Smooth muscle cell (in vitro differentiated cells): ENCODE measurements around the gene CSMD2. TPM values are rescaled to one million over a fixed set of nuclear protein-coding genes. Genes with fewer than 3 reads are reported as not detected.

ENCODE experiments used
- DNase-seq: peaks from one replicate; lab custom pipeline; 2025; ENCODE audit not compliant: unreplicated experiment; lab: John Stamatoyannopoulos, UW
- H2AFZ ChIP-seq: fragments of 200-600 bp; sonication (generic); 2 replicates; pipeline ENCODE4 v1.6.0; 2016; ENCODE audit warnings: antibody characterized with exemption, low read depth, mild to moderate bottlenecking
- H3F3A ChIP-seq: fragments of 200-600 bp; sonication (generic); 2 replicates; pipeline ENCODE4 v1.6.0; 2017; ENCODE audit warnings: antibody characterized with exemption, low read depth
- H3K27ac ChIP-seq: fragments of 200-600 bp; sonication (generic); 2 replicates; pipeline ENCODE4 v1.5.1; 2016; ENCODE audit warnings: low read depth, mild to moderate bottlenecking
- H3K27me3 ChIP-seq: fragments of 200-600 bp; sonication (generic); 2 replicates; pipeline ENCODE4 v1.6.1; 2016; ENCODE audit warnings: low read depth, mild to moderate bottlenecking
- H3K36me3 ChIP-seq: fragments of 200-600 bp; sonication (generic); 2 replicates; pipeline ENCODE4 v1.5.1; 2016; ENCODE audit warnings: low read depth
- H3K4me1 ChIP-seq: fragments of 200-600 bp; sonication (generic); 2 replicates; pipeline ENCODE4 v1.5.1; 2016; ENCODE audit warnings: low read depth
- H3K4me2 ChIP-seq: fragments of 200-600 bp; sonication (generic); 2 replicates; pipeline ENCODE4 v1.6.0; 2016; ENCODE audit warnings: mild to moderate bottlenecking
- H3K4me3 ChIP-seq: fragments of 200-600 bp; sonication (generic); 2 replicates; pipeline ENCODE4 v1.5.1; 2016; ENCODE audit warnings: mild to moderate bottlenecking
- H3K79me2 ChIP-seq: fragments of 200-600 bp; sonication (generic); 2 replicates; pipeline ENCODE4 v1.6.0; 2016; ENCODE audit warnings: low read depth, mild to moderate bottlenecking
- H3K9ac ChIP-seq: fragments of 200-600 bp; sonication (generic); 2 replicates; pipeline ENCODE4 v1.6.0; 2016; ENCODE audit warnings: low read depth
- H3K9me3 ChIP-seq: fragments of 200-600 bp; sonication (generic); replicated peaks from 2 replicates; pipeline ENCODE4 v1.5.1; 2016; ENCODE audit warnings: low read depth
- H4K20me1 ChIP-seq: fragments of 200-600 bp; sonication (generic); 2 replicates; pipeline ENCODE4 v1.6.0; 2016; ENCODE audit warnings: low read depth
- WGBS: methylation state at CpG from one replicate; pipeline ENCODE4 v1.1.7; 2016; ENCODE audit warnings: low lambda C conversion rate; 5-methylcytosine and 5-hydroxymethylcytosine counted together
- polyA plus RNA-seq: library from polyadenylated mRNA; unstranded; fragments of >200 nt; fragmentation: Nextera tagmentation; extraction: Ambion mirVana; gene quantifications from 2 replicates; pipeline ENCODE4 v1.2.1, GENCODE V29; 2016
- total RNA-seq: library from RNA; depleted of rRNA; stranded (reverse); fragments of >200 nt; gene quantifications from 2 replicates; pipeline ENCODE4 v1.2.3, GENCODE V29; 2014
- TF ChIP-seq, protein P1 (sequence below): fragments of 200-600 bp; sonication (generic); IDR thresholded peaks from 2 replicates; pipeline ENCODE4 v1.5.1; 2017; ENCODE audit warnings: borderline replicate concordance, mild to moderate bottlenecking, antibody characterized with exemption; ENCODE audit not compliant: insufficient read depth, poor library complexity, severe bottlenecking

The CSMD2 gene
- total and polyA plus RNA-seq, 2 experiments from 2014 or later = 0.65 to 1.8 TPM

DNA sequence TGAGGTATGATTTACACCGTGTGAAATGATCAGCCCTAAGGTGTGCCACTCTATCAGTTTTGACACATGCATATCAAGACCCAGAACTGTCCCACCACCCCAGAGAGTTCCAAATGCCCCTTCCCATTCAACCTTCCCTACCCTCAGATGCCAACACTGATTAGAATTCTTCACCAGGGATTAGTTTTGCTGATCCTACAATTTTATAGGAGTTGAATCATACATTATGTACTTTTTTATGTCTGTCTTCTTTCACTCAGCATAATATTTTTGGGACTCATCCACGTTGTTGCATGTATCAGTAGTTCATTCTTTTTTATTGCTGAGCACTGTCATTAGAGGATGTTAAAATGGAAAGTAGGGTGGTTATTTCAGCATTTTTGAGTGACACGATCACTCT lies 514.3 kb downstream of the CSMD2 start:
- Histone ChIP-seq H2AFZ (no peak overlapping the region), H3K4me2 (no peak overlapping the region), H3K27me3 (no peaks in the 10 kb centered on the region), H4K20me1 (no peaks in the 10 kb centered on the region), H3K27ac (no peak overlapping the region), H3K9ac (no peak overlapping the region), H3K79me2 (no peaks in the 10 kb centered on the region), H3K4me3 (no peak overlapping the region), H3K9me3 (no peaks in the 10 kb centered on the region), H3K36me3 (no peaks in the 10 kb centered on the region), H3K4me1 (no peaks in the 10 kb centered on the region), H3F3A (no peaks in the 10 kb centered on the region)
- TF ChIP-seq, protein P1, sequence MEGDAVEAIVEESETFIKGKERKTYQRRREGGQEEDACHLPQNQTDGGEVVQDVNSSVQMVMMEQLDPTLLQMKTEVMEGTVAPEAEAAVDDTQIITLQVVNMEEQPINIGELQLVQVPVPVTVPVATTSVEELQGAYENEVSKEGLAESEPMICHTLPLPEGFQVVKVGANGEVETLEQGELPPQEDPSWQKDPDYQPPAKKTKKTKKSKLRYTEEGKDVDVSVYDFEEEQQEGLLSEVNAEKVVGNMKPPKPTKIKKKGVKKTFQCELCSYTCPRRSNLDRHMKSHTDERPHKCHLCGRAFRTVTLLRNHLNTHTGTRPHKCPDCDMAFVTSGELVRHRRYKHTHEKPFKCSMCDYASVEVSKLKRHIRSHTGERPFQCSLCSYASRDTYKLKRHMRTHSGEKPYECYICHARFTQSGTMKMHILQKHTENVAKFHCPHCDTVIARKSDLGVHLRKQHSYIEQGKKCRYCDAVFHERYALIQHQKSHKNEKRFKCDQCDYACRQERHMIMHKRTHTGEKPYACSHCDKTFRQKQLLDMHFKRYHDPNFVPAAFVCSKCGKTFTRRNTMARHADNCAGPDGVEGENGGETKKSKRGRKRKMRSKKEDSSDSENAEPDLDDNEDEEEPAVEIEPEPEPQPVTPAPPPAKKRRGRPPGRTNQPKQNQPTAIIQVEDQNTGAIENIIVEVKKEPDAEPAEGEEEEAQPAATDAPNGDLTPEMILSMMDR = no peak
- 81% methylated on average over 3 of the region's 3 CpGs for WGBS
- no peak for DNase-seq

- Histone ChIP-seq H3K4me3 (no peak overlapping the region), H3K27me3 (no peaks in the 10 kb centered on the region), H3K4me2 (no peak overlapping the region), H3K9me3 (no peaks in the 10 kb centered on the region), H3K79me2 (no peaks in the 10 kb centered on the region), H3K27ac (no peak overlapping the region), H2AFZ (no peak overlapping the region), H3K4me1 (no peaks in the 10 kb centered on the region), H3K9ac (no peak overlapping the region), H3K36me3 (no peaks in the 10 kb centered on the region), H3F3A (no peaks in the 10 kb centered on the region), H4K20me1 (no peaks in the 10 kb centered on the region)
- TF ChIP-seq, protein P1 = no peak
- no peak for DNase-seq
- 93% methylated on average over 7 of the region's 7 CpGs for WGBS
Measured at GRCh38 chr1:33649759-33650158, 515.3 kb downstream of the CSMD2 start.

DNA sequence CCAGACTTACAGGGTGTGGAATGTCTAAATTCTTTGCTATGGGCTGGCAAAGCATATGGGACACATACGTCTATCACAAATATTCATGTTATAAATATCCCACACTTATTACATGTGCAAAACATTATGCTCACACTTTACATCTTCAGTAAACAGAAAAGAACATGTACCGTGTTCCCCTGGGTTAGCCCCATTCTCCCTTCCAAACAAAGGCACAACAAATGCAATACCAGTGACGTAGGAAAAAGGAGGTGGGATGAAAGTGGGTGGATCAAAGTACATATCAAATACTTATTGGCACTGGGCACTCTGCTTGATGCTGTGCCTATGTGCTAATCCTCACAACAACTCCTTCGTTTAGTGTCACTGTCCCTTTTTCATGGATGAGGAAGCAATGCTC lies 521.8 kb downstream of the CSMD2 start:
- 86% methylated on average over 4 of the region's 4 CpGs for WGBS
- no peak for DNase-seq
- TF ChIP-seq, protein P1 = no peak

GRCh38 chr1:33641104-33641830 lies 523.8 kb downstream of the CSMD2 start:
- Histone ChIP-seq H3K27ac (no peak overlapping the region), H3K4me2 (no peak overlapping the region)

More for the DNA sequence above, 521.8 kb downstream of the CSMD2 start:
- no peaks in the 10 kb centered on the region for H3K4me1 ChIP-seq
- H3K79me2 ChIP-seq = no peaks in the 10 kb centered on the region
- no peak overlapping the region for H3K4me2 ChIP-seq
- H3K4me3 ChIP-seq = no peak overlapping the region
- peaks cover 5% of the 10 kb centered on the region for H3K27me3 ChIP-seq
- H3F3A ChIP-seq = no peaks in the 10 kb centered on the region
- H3K9ac ChIP-seq = no peak overlapping the region
- H4K20me1 ChIP-seq = no peaks in the 10 kb centered on the region
- no peak overlapping the region for H2AFZ ChIP-seq
- H3K36me3 ChIP-seq = no peaks in the 10 kb centered on the region
- no peak overlapping the region for H3K27ac ChIP-seq
- H3K9me3 ChIP-seq = no peaks in the 10 kb centered on the region

More at GRCh38 chr1:33641104-33641830, 523.8 kb downstream of the CSMD2 start:
- Histone ChIP-seq H3K4me3 (no peak overlapping the region), H3K36me3 (no peaks in the 10 kb centered on the region), H3F3A (no peaks in the 10 kb centered on the region), H3K9me3 (no peaks in the 10 kb centered on the region), H3K79me2 (no peaks in the 10 kb centered on the region), H3K9ac (no peak overlapping the region), H3K4me1 (no peaks in the 10 kb centered on the region), H4K20me1 (no peaks in the 10 kb centered on the region), H3K27me3 (peaks cover 5% of the 10 kb centered on the region), H2AFZ (no peak overlapping the region)
- WGBS = 82% methylated on average over 5 of the region's 5 CpGs
- TF ChIP-seq, protein P1 = peak; percentile 47
- no peak for DNase-seq
